ENCODE measurements around the gene NRSN1. TPM values are rescaled to one million over a fixed set of nuclear protein-coding genes. Genes with fewer than 3 reads are reported as not detected.

Gene NRSN1
- total and polyA plus RNA-seq, 2 experiments from 2014 or later: 0.68 to 1.5 TPM

GRCh38 chr6:24093381-24093780, 32.6 kb upstream of the NRSN1 start (continued):
- no peak for TF ChIP-seq ZNF462 (CRISPR knock-in tag; IDR thresholded peaks at IDR 0.05)

- Mint-ChIP-seq H3K4me1 (no peaks in the 10 kb centered on the region), H3K27me3 (ENCODE audit: insufficient read depth, low read depth, poor library complexity) (peaks cover 2% of the 10 kb centered on the region), H3K36me3 (ENCODE audit: low read depth) (no peaks in the 10 kb centered on the region), H3K9me3 (no peaks in the 10 kb centered on the region), H3K4me3 (no peak overlapping the region), H3K27ac (no peak overlapping the region)
- no peak overlapping the region for H3K4me2 ChIP-seq
- H3K27ac ChIP-seq (ENCODE audit: low read depth): no peak overlapping the region
- no peak overlapping the region for H3K4me3 ChIP-seq
- no peak for ATAC-seq
- H3K9me2 ChIP-seq (ENCODE audit: insufficient read depth): no peaks in the 10 kb centered on the region
- H3K4me1 ChIP-seq (ENCODE audit: insufficient read depth): no peaks in the 10 kb centered on the region
- H3F3A ChIP-seq (replicated peaks; ENCODE audit: low read depth): no peaks in the 10 kb centered on the region
- no peaks in the 10 kb centered on the region for H3K79me2 ChIP-seq (replicated peaks; ENCODE audit: insufficient read depth)
- H2AFZ ChIP-seq: no peak overlapping the region
- H3K36me3 ChIP-seq (ENCODE audit: insufficient read depth): no peaks in the 10 kb centered on the region
- DNase-seq (ENCODE audit: low spot score): no peak
- no peaks in the 10 kb centered on the region for H3K27me3 ChIP-seq (ENCODE audit: insufficient read depth)
- no peaks in the 10 kb centered on the region for H4K20me1 ChIP-seq (replicated peaks; ENCODE audit: insufficient read depth)
- TF ChIP-seq STAT1 (IDR thresholded peaks at IDR 0.05; ENCODE audit: unreplicated experiment): no peak
- TF ChIP-seq JUNB (IDR thresholded peaks at IDR 0.05; ENCODE audit: unreplicated experiment): no peak
- no peak for TF ChIP-seq POLR2AphosphoS5 (IDR thresholded peaks at IDR 0.05; ENCODE audit: low read depth)
- no peak for TF ChIP-seq NANOG (IDR thresholded peaks at IDR 0.05; ENCODE audit: borderline replicate concordance)
- TF ChIP-seq ETS1 (IDR thresholded peaks at IDR 0.05): no peak
- no peak for TF ChIP-seq REST (IDR thresholded peaks at IDR 0.05; ENCODE audit: unreplicated experiment)
- TF ChIP-seq EZH2phosphoT487 (IDR thresholded peaks at IDR 0.05; ENCODE audit: unreplicated experiment): no peak
- no peak for TF ChIP-seq CREB1 (CRISPR knock-in tag; IDR thresholded peaks at IDR 0.05; ENCODE audit: low read depth)
Measured at GRCh38 chr6:24099181-24099580, 26.8 kb upstream of the NRSN1 start.
